BJ (cell line): ENCODE results near the gene ZNF385D. TPM values are rescaled to one million over a fixed set of nuclear protein-coding genes. Genes with fewer than 3 reads are reported as not detected.

ENCODE experiments used
- CTCF ChIA-PET: fragments of 350-600 bp; formaldehyde crosslinking; extraction: SDS; loops from one replicate; lab custom pipeline; 2021; ENCODE audit warnings: antibody characterized with exemption, inconsistent platforms; lab: Yijun Ruan, JAX
- POLR2A ChIA-PET: fragments of 300-600 bp; sonication (Branson Sonifier 250); formaldehyde crosslinking; extraction: SDS; loops from one replicate; lab custom pipeline; 2021; ENCODE audit warnings: antibody characterized with exemption; lab: Charles Lee
- DNase-seq: peaks from one replicate; pipeline ENCODE4 v3.0.0-alpha.2; 2011; ENCODE audit warnings: low read depth
- H3K27me3 ChIP-seq: 2 replicates; pipeline ENCODE4 v1.6.0; 2011; ENCODE audit warnings: low read length; ENCODE audit not compliant: control insufficient read depth, insufficient read depth
- H3K36me3 ChIP-seq: 2 replicates; pipeline ENCODE4 v1.5.1; 2011; ENCODE audit warnings: low read length; ENCODE audit not compliant: control insufficient read depth, insufficient read depth
- H3K4me3 ChIP-seq: 2 replicates; pipeline ENCODE4 v1.5.1; 2011; ENCODE audit warnings: low read depth, mild to moderate bottlenecking, control low read depth, low read length
- CTCF ChIP-seq: IDR thresholded peaks from 2 replicates; pipeline ENCODE4 v1.5.1; 2011; ENCODE audit warnings: low read depth, mild to moderate bottlenecking, control low read depth, inconsistent platforms, low read length, moderate library complexity; ENCODE audit not compliant: insufficient read depth
- polyA plus RNA-seq: library from polyadenylated mRNA; depleted of rRNA; stranded (reverse); fragments of >200 nt; gene quantifications from 2 replicates; pipeline ENCODE4 v1.2.3, GENCODE V29; 2011

Gene ZNF385D
- polyA plus RNA-seq, 1 experiment = 2.2 TPM

- TF ChIP-seq CTCF = no peak
- POLR2A ChIA-PET = no interaction called here
- no peak overlapping the region for H3K4me3 ChIP-seq
- DNase-seq = peak; percentile 87
- no peaks in the 10 kb centered on the region for H3K27me3 ChIP-seq
- no peaks in the 10 kb centered on the region for H3K36me3 ChIP-seq
- CTCF ChIA-PET = no interaction called here
Measured at GRCh38 chr3:21718161-21718765, 32.7 kb downstream of the ZNF385D start.

GRCh38 chr3:21715662-21716061 is 35.3 kb downstream of the ZNF385D start:
- POLR2A ChIA-PET = no interaction called here
- no peak for TF ChIP-seq CTCF
- H3K27me3 ChIP-seq = no peaks in the 10 kb centered on the region
- H3K4me3 ChIP-seq = no peak overlapping the region
- DNase-seq = no peak
- CTCF ChIA-PET = interaction anchor here (0.6 kb wide), 1 partner anchor 1435 kb away, joined by 3 read pairs; no protein-coding TSS in a partner anchor
- H3K36me3 ChIP-seq = no peaks in the 10 kb centered on the region

- no peaks in the 10 kb centered on the region for H3K36me3 ChIP-seq
- no peak for TF ChIP-seq CTCF
- ChIA-PET CTCF (interaction anchor here (1.4 to 1.7 kb wide), 2 partner anchors 11 to 20 kb away, joined by 3 to 10 read pairs; no protein-coding TSS in a partner anchor), POLR2A (no interaction called here)
- no peaks in the 10 kb centered on the region for H3K27me3 ChIP-seq
- H3K4me3 ChIP-seq = no peak overlapping the region
- peak; percentile 51 for DNase-seq
Measured at GRCh38 chr3:21705769-21706168, 45.2 kb downstream of the ZNF385D start.

GRCh38 chr3:21704796-21705195 is 46.2 kb downstream of the ZNF385D start:
- H3K36me3 ChIP-seq = no peaks in the 10 kb centered on the region
- no peak for TF ChIP-seq CTCF
- ChIA-PET CTCF (interaction anchor here (1.7 kb wide), 1 partner anchor 10 kb away, joined by 10 read pairs; no protein-coding TSS in a partner anchor), POLR2A (no interaction called here)
- H3K4me3 ChIP-seq = no peak overlapping the region
- no peak for DNase-seq
- H3K27me3 ChIP-seq = no peaks in the 10 kb centered on the region

- CTCF ChIA-PET = interaction anchor here (1.0 kb wide), 1 partner anchor 12 kb away, joined by 3 read pairs; no protein-coding TSS in a partner anchor
- no peak for DNase-seq
- Histone ChIP-seq H3K36me3 (no peaks in the 10 kb centered on the region), H3K27me3 (no peaks in the 10 kb centered on the region), H3K4me3 (no peak overlapping the region)
- POLR2A ChIA-PET = no interaction called here
- no peak for TF ChIP-seq CTCF
Measured at GRCh38 chr3:21703291-21703690, 47.7 kb downstream of the ZNF385D start.
